GM23338 (cell line): ENCODE data around the gene RPS28.
A peak's percentile ranks its signal among the peaks of the same experiment; 100 is the strongest.

Experiments
- CREB1 ChIP-seq: fragments of 250-450 bp; sonication (Bioruptor Pico); IDR thresholded peaks from 2 replicates; pipeline ENCODE4 v1.5.0; 2020; ENCODE audit warnings: low read depth, mild to moderate bottlenecking, moderate library complexity
- CTCF ChIP-seq, 2 experiments: fragments of 200-600 bp in 1 of 2; sonication (generic) in 1 of 2; conservative IDR thresholded peaks; 2 replicates each; pipeline versions ENCODE4 v1.5.1 to v1.6.1; 2016 to 2017; ENCODE audit warnings: antibody characterized with exemption in 2 of 2, low read depth in 2 of 2, mild to moderate bottlenecking in 2 of 2, moderate library complexity in 1 of 2
- ETS1 ChIP-seq: IDR thresholded peaks from 2 replicates; pipeline ENCODE4 v1.6.1; 2016; ENCODE audit warnings: antibody characterized with exemption
- EZH2 ChIP-seq: fragments of 200-600 bp; sonication (generic); IDR thresholded peaks from one replicate; pipeline ENCODE4 v1.8.0; 2017; ENCODE audit warnings: antibody characterized with exemption, mild to moderate bottlenecking, low read depth; ENCODE audit not compliant: unreplicated experiment
- EZH2phosphoT487 ChIP-seq: fragments of 200-600 bp; sonication (generic); IDR thresholded peaks from one replicate; pipeline ENCODE4 v1.8.1; 2018; ENCODE audit warnings: antibody characterized with exemption; ENCODE audit not compliant: unreplicated experiment
- JUNB ChIP-seq: IDR thresholded peaks from one replicate; pipeline ENCODE4 v1.6.1; 2016; ENCODE audit warnings: antibody characterized with exemption; ENCODE audit not compliant: unreplicated experiment
- POLR2AphosphoS5 ChIP-seq: IDR thresholded peaks from 2 replicates; pipeline ENCODE4 v1.6.1; 2016; ENCODE audit warnings: antibody characterized with exemption, low read depth
- REST ChIP-seq: IDR thresholded peaks from one replicate; pipeline ENCODE4 v1.6.1; 2018; ENCODE audit warnings: antibody characterized with exemption; ENCODE audit not compliant: unreplicated experiment
- STAT1 ChIP-seq: IDR thresholded peaks from one replicate; pipeline ENCODE4 v1.6.1; 2016; ENCODE audit warnings: antibody characterized with exemption; ENCODE audit not compliant: unreplicated experiment
- ZNF331 ChIP-seq: fragments of 250-450 bp; sonication (Bioruptor Pico); IDR thresholded peaks from 2 replicates; pipeline ENCODE4 v1.5.0; 2020; ENCODE audit warnings: low read depth, mild to moderate bottlenecking, moderate library complexity

GRCh38 chr19:8332976-8333766 lies 11.9 kb downstream of the RPS28 start:
- TF ChIP-seq POLR2AphosphoS5 (no peak), CTCF (conservative IDR thresholded peaks at IDR 0.05; ENCODE audit: low read depth in 2 of 2) (0 out of 4 replicates have a peak, but pooled peaks of 1 of the 2 experiments have one; percentile 4), ZNF331 (CRISPR knock-in tag) (no peak), REST (no peak), EZH2 (peak; percentile 58), EZH2phosphoT487 (no peak), CREB1 (CRISPR knock-in tag) (no peak), STAT1 (no peak), JUNB (no peak), ETS1 (no peak)
